HepG2 (cell line): ENCODE data around the gene CD4. TPM values are rescaled to one million over a fixed set of nuclear protein-coding genes. Genes with fewer than 3 reads are reported as not detected.
A peak's percentile ranks its signal among the peaks of the same experiment; 100 is the strongest.

ENCODE experiments used
- ATAC-seq: fragments of 200-7000 bp; cut with Tn5 transposase; 3 replicates; pipeline ENCODE4 v1.9.1; 2020; ENCODE audit warnings: mild to moderate bottlenecking, moderate library complexity
- BruUV-seq: library from RNA; stranded (reverse); fragments of 400-500 nt; replicated peaks from 2 replicates; lab custom pipeline; 2021; lab: Mats Ljungman, UMichigan
- CTCF ChIA-PET: fragments of 300-600 bp; formaldehyde crosslinking; extraction: SDS; loops from one replicate; lab custom pipeline; 2021; ENCODE audit warnings: low total read pairs, inconsistent platforms, low intra/inter-chr PET ratio; lab: Yijun Ruan, JAX
- POLR2A ChIA-PET: fragments of 350-600 bp; sonication (Branson Sonifier 250); formaldehyde crosslinking; loops from one replicate; lab custom pipeline; 2020; ENCODE audit warnings: antibody characterized with exemption, inconsistent platforms; lab: Yijun Ruan, JAX
- DNase-seq: peaks from one replicate; pipeline ENCODE4 v3.0.0-alpha.2; 2015; ENCODE audit warnings: low spot score
- FAIRE-seq: peaks from 3 replicates; lab custom pipeline; 2011; peaks lifted over from hg19 to GRCh38; lab: Jason Lieb, UNC
- H2AFZ ChIP-seq: one replicate; pipeline ENCODE4 v1.6.1; 2011; ENCODE audit warnings: low read length, inconsistent platforms
- H3K27ac ChIP-seq: fragments of 300-600 bp; 3 replicates; pipeline ENCODE4 v1.8.0; 2011; ENCODE audit warnings: mixed run types, mild to moderate bottlenecking, mixed read lengths, low read length, inconsistent platforms; ENCODE audit not compliant: insufficient read depth; ENCODE audit errors: extremely low read length
- H3K27me3 ChIP-seq, 2 experiments: fragments of 200-600 bp in 1 of 2; 2 replicates in 1 of 2; 3 replicates in 1 of 2; pipeline versions ENCODE4 v1.6.0 to v1.8.0; 2011; ENCODE audit warnings: low read length in 2 of 2, mild to moderate bottlenecking in 2 of 2, moderate library complexity in 2 of 2, inconsistent platforms in 1 of 2; ENCODE audit not compliant: insufficient read depth in 2 of 2, control insufficient read depth in 1 of 2
- H3K36me3 ChIP-seq, 2 experiments: fragments of 200-600 bp in 1 of 2; replicated peaks in 1 of 2; 2 replicates in 1 of 2; 3 replicates in 1 of 2; pipeline versions ENCODE4 v1.5.1 to v1.8.0; 2011; ENCODE audit warnings: low read length in 2 of 2, inconsistent platforms in 1 of 2; ENCODE audit not compliant: insufficient read depth in 2 of 2, control insufficient read depth in 1 of 2
- H3K4me1 ChIP-seq: 2 replicates; pipeline ENCODE4 v1.5.1; 2012; ENCODE audit warnings: low read length, inconsistent platforms; ENCODE audit not compliant: insufficient read depth
- H3K4me2 ChIP-seq: 2 replicates; pipeline ENCODE4 v1.6.0; 2011; ENCODE audit warnings: low read depth, low read length, inconsistent platforms
- H3K4me3 ChIP-seq, 3 experiments: fragments of 200-600 bp in 1 of 3; sonication (generic), shearing (Covaris generic) in 1 of 3; replicated peaks in 1 of 3; 2 replicates each; pipeline ENCODE4 v1.5.1; 2011 to 2016; ENCODE audit warnings: low read length in 3 of 3, inconsistent platforms in 2 of 3, low read depth in 2 of 3, mild to moderate bottlenecking in 2 of 3, control low read depth in 1 of 3, mixed read lengths in 1 of 3; ENCODE audit not compliant: insufficient read depth in 1 of 3
- H3K79me2 ChIP-seq: one replicate; pipeline ENCODE4 v1.6.1; 2011; ENCODE audit warnings: low read length, inconsistent platforms; ENCODE audit not compliant: insufficient read depth
- H3K9ac ChIP-seq: 2 replicates; pipeline ENCODE4 v1.6.0; 2011; ENCODE audit warnings: mild to moderate bottlenecking, low read depth, low read length, inconsistent platforms; ENCODE audit not compliant: insufficient read depth
- H3K9me3 ChIP-seq: 2 replicates; pipeline ENCODE4 v1.5.1; 2012; ENCODE audit warnings: mild to moderate bottlenecking, low read length
- H4K20me1 ChIP-seq: 2 replicates; pipeline ENCODE4 v1.6.0; 2011; ENCODE audit warnings: inconsistent platforms, mild to moderate bottlenecking, low read length, moderate library complexity; ENCODE audit not compliant: insufficient read depth
- ATM ChIP-seq: fragments of 450-650 bp; IDR thresholded peaks from 2 replicates; pipeline ENCODE4 v1.7.1; 2017; ENCODE audit warnings: mild to moderate bottlenecking, borderline replicate concordance
- CEBPZ ChIP-seq: IDR thresholded peaks from 2 replicates; pipeline ENCODE4 v1.6.1; 2012; ENCODE audit warnings: low read length, improper control_type of control experiment
- JARID2 ChIP-seq: sonication (generic); formaldehyde crosslinking; IDR thresholded peaks from 2 replicates; pipeline ENCODE4 v1.8.1; 2023; ENCODE audit warnings: missing genetic modification reagents, inconsistent platforms; ENCODE audit not compliant: insufficient replicate concordance
- KAT2B ChIP-seq: fragments of 150-350 bp; IDR thresholded peaks from 2 replicates; pipeline ENCODE4 v1.6.1; 2014; ENCODE audit warnings: low read depth, low read length, borderline replicate concordance
- MBNL3 ChIP-seq: fragments of 250-450 bp; sonication (Bioruptor Pico); conservative IDR thresholded peaks from 2 replicates; pipeline ENCODE4 v1.8.0; 2022; ENCODE audit warnings: mild to moderate bottlenecking, inconsistent platforms
- MED13 ChIP-seq: sonication (generic); formaldehyde crosslinking; IDR thresholded peaks from 2 replicates; pipeline ENCODE4 v1.5.0; 2020; ENCODE audit warnings: missing genetic modification reagents
- NR2F2 ChIP-seq: IDR thresholded peaks from 2 replicates; pipeline ENCODE4 v1.6.1; 2012; ENCODE audit warnings: low read depth, inconsistent platforms, borderline replicate concordance
- REXO4 ChIP-seq: sonication (generic); formaldehyde crosslinking; IDR thresholded peaks from 2 replicates; pipeline ENCODE4 v1.8.0; 2022; ENCODE audit warnings: missing genetic modification reagents, mild to moderate bottlenecking, borderline replicate concordance
- ZNF138 ChIP-seq: sonication (generic); formaldehyde crosslinking; IDR thresholded peaks from 2 replicates; pipeline ENCODE4 v1.5.0; 2020; ENCODE audit warnings: mild to moderate bottlenecking, low read depth, missing genetic modification reagents
- ZNF160 ChIP-seq: sonication (generic); formaldehyde crosslinking; IDR thresholded peaks from 2 replicates; pipeline ENCODE4 v1.8.0; 2022; ENCODE audit warnings: mild to moderate bottlenecking, inconsistent platforms, missing genetic modification reagents
- ZNF333 ChIP-seq: sonication (generic); formaldehyde crosslinking; IDR thresholded peaks from 2 replicates; pipeline ENCODE4 v1.4.0; 2020; ENCODE audit warnings: mild to moderate bottlenecking, missing genetic modification reagents, borderline replicate concordance
- ZNF547 ChIP-seq: sonication (generic); formaldehyde crosslinking; IDR thresholded peaks from 2 replicates; pipeline ENCODE4 v1.5.1; 2020; ENCODE audit warnings: mild to moderate bottlenecking, missing genetic modification reagents
- WGBS: methylation state at CpG from one replicate; pipeline ENCODE4 v1.1.6; 2017; ENCODE audit warnings: low lambda C conversion rate; 5-methylcytosine and 5-hydroxymethylcytosine counted together
- in situ Hi-C: cut with HindIII; loops from 2 replicates; pipeline ENCODE4 v1.10.0; 2017; ENCODE audit warnings: low pct_unique_long_range_greater_than_20kb; ENCODE audit not compliant: extremely low pct_ligation_motif_present
- intact Hi-C: fragments of 100-400 bp; cut with micrococcal nuclease; formaldehyde crosslinking; loops from one replicate; pipeline ENCODE4 v1.10.0; 2022; ENCODE audit not compliant: unreplicated experiment
- polyA plus RNA-seq, 8 experiments: library from polyadenylated mRNA; depleted of rRNA in 3 of 8; stranded (reverse) in 7 of 8; unstranded in 1 of 8; fragments of >200 nt; fragmentation: Illumina TruSeq in 4 of 8; extraction: Trizol in 4 of 8; gene quantifications; 2 replicates each; pipeline versions ENCODE4 v1.2.1 to v1.2.3, GENCODE V29; 2011 to 2016; ENCODE audit warnings: low read depth in 4 of 8, missing spikeins in 1 of 8, mixed read lengths in 1 of 8; ENCODE audit not compliant: insufficient read depth in 1 of 8
- total RNA-seq, 5 experiments: library from RNA; depleted of rRNA; stranded (reverse); fragments of >200 nt; fragmentation: Illumina TruSeq; extraction: Trizol; gene quantifications; 2 replicates each; pipeline ENCODE4 v1.2.3, GENCODE V29; 2016; ENCODE audit warnings: low read depth in 1 of 5
- TF ChIP-seq, protein P1 (sequence below): sonication (generic); formaldehyde crosslinking; IDR thresholded peaks from 2 replicates; pipeline ENCODE4 v1.8.1; 2023; ENCODE audit warnings: mild to moderate bottlenecking, missing genetic modification reagents
- TF ChIP-seq, protein P2 (sequence below): sonication (generic); formaldehyde crosslinking; IDR thresholded peaks from 2 replicates; pipeline ENCODE4 v1.4.0; 2020; ENCODE audit warnings: missing genetic modification reagents

The CD4 gene
- total and polyA plus RNA-seq, 2 of the 13 experiments (the other 11 are each of a cell fraction or from before 2014, with no cell fraction given), result 0.07 to 0.95 TPM

DNA sequence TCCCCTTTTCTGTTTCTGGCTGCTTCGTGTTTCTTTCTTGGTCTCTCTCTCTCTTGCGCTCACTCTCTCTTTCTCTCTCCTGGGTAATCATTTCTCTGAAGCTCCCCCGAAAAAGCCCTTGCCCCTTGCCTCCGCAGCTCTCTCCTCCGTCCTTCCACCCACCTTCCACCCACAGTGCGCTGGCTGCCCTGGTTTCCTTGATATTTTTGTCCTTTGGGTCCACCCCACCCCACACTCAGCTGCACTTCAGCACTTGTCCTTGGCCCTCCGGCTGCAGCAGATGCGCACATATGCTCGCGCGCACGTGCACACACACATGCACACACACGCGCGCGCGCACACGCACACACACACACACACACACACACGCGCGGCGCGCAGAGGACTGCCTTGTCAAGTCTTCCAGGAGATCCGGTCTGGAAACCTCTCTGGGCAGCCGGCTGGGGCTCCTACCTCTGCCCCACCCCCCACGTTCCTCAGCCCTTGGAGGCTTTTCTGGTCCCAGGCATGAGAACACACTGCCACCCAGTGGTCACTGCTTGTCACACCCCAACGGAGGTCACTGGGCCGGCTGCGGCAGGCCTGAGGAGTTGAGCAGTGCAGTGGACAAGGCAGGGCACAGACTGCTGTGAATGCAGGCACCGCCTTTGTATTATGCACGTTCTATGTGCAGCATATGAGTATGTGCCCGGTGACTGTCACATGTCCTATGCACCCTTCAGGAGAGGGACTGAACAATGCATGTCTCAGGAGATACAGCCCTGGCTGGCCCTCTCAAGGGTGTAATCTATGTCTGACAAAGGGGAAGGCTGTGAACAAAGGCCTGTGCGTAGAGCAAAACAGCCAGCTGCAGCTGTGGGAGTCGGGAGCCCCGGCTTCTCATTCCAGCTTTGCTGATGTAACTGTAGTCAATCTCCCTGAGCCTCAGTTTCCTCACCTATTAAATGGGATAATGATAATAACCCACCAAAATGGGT, 10.5 kb upstream of the CD4 start:
- H4K20me1 ChIP-seq, result no peaks in the 10 kb centered on the region
- H3K36me3 ChIP-seq, result no peaks in the 10 kb centered on the region
- H3K9ac ChIP-seq, result peak overlapping the region; percentile 1; the same call in 1 of the 2 replicates
- no peaks in the 10 kb centered on the region for H3K79me2 ChIP-seq
- DNase-seq (peak; percentile 85), ATAC-seq (peak; percentile 89), FAIRE-seq (peak; percentile 94)
- H3K4me2 ChIP-seq, result peak overlapping the region; percentile 69
- no TSS peak for BruUV-seq
- peak overlapping the region; percentile 1 to 47 (median 35); a peak in 4 of 6 replicates for H3K4me3 ChIP-seq
- H3K4me1 ChIP-seq, result peaks cover 83% of the 10 kb centered on the region
- ChIA-PET POLR2A (interaction anchor here (0.6 to 5.5 kb wide), 8 partner anchors 10 to 146 kb away, joined by 3 to 59 read pairs (median 4); partner anchors contain the start of genes COPS7A, MLF2, PTMS and ZNF384), CTCF (interaction anchor here (1.3 to 2.9 kb wide), 3 partner anchors 12 to 43 kb away, joined by 4 to 54 read pairs (median 16); partner anchors contain the start of gene MLF2)
- in situ Hi-C loops (no loop called here), intact Hi-C loops (loop anchor here (1.0 to 2.0 kb wide), 3 partner anchors 26 to 46 kb away; partner anchors contain the start of gene MLF2)
- 5% methylated on average over 34 of the region's 35 CpGs for WGBS
- no peaks in the 10 kb centered on the region for H3K9me3 ChIP-seq
- H3K27me3 ChIP-seq, result peaks cover 2 to 16% of the 10 kb centered on the region in 2 experiments; a peak in 2 of 5 replicates
- peak overlapping the region; percentile 16 for H3K27ac ChIP-seq
- no peak overlapping the region for H2AFZ ChIP-seq
- TF ChIP-seq CEBPZ, result no peak
- TF ChIP-seq, protein P1, sequence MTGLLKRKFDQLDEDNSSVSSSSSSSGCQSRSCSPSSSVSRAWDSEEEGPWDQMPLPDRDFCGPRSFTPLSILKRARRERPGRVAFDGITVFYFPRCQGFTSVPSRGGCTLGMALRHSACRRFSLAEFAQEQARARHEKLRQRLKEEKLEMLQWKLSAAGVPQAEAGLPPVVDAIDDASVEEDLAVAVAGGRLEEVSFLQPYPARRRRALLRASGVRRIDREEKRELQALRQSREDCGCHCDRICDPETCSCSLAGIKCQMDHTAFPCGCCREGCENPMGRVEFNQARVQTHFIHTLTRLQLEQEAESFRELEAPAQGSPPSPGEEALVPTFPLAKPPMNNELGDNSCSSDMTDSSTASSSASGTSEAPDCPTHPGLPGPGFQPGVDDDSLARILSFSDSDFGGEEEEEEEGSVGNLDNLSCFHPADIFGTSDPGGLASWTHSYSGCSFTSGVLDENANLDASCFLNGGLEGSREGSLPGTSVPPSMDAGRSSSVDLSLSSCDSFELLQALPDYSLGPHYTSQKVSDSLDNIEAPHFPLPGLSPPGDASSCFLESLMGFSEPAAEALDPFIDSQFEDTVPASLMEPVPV (CRISPR knock-in tag), result no peak
- no peak for TF ChIP-seq NR2F2
- no peak for TF ChIP-seq ATM
- TF ChIP-seq REXO4 (CRISPR knock-in tag), result no peak
- no peak for TF ChIP-seq KAT2B
- TF ChIP-seq ZNF547, result no peak
- TF ChIP-seq MED13, result no peak
- TF ChIP-seq, protein P2, sequence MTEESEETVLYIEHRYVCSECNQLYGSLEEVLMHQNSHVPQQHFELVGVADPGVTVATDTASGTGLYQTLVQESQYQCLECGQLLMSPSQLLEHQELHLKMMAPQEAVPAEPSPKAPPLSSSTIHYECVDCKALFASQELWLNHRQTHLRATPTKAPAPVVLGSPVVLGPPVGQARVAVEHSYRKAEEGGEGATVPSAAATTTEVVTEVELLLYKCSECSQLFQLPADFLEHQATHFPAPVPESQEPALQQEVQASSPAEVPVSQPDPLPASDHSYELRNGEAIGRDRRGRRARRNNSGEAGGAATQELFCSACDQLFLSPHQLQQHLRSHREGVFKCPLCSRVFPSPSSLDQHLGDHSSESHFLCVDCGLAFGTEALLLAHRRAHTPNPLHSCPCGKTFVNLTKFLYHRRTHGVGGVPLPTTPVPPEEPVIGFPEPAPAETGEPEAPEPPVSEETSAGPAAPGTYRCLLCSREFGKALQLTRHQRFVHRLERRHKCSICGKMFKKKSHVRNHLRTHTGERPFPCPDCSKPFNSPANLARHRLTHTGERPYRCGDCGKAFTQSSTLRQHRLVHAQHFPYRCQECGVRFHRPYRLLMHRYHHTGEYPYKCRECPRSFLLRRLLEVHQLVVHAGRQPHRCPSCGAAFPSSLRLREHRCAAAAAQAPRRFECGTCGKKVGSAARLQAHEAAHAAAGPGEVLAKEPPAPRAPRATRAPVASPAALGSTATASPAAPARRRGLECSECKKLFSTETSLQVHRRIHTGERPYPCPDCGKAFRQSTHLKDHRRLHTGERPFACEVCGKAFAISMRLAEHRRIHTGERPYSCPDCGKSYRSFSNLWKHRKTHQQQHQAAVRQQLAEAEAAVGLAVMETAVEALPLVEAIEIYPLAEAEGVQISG (CRISPR knock-in tag), result peak; percentile 69
- TF ChIP-seq ZNF160 (CRISPR knock-in tag), result no peak
- no peak for TF ChIP-seq MBNL3 (CRISPR knock-in tag)
- no peak; the same call in 1 of the 2 replicates for TF ChIP-seq ZNF333 (CRISPR knock-in tag)
- peak; percentile 77 for TF ChIP-seq JARID2 (CRISPR knock-in tag)
- no peak for TF ChIP-seq ZNF138 (CRISPR knock-in tag)
